Fibroblast of skin of scalp (primary cell): Measurements from ENCODE around the gene CLDN2. TPM values are rescaled to one million over a fixed set of nuclear protein-coding genes. Genes with fewer than 3 reads are reported as not detected.
"Not testable (repeated sequence)": the region's sequence is repeated elsewhere in the genome, so short reads cannot be mapped to it uniquely, and the experiment has no call there.

Experiments used
- DNase-seq: peaks from one replicate; pipeline ENCODE4 v3.0.0-alpha.2; 2013
- polyA plus RNA-seq, 2 experiments: library from polyadenylated mRNA; unstranded; fragments of 120-200 nt; gene quantifications; one replicate each; pipeline ENCODE4 v1.2.1, GENCODE V29; 2013; ENCODE audit not compliant: insufficient read length in 2 of 2

The CLDN2 gene
- polyA plus RNA-seq (2013, experiment 1 of 2; ENCODE audit: insufficient read length) = not detected
- polyA plus RNA-seq (2013, experiment 2 of 2; ENCODE audit: insufficient read length) = 0.22 TPM

DNA sequence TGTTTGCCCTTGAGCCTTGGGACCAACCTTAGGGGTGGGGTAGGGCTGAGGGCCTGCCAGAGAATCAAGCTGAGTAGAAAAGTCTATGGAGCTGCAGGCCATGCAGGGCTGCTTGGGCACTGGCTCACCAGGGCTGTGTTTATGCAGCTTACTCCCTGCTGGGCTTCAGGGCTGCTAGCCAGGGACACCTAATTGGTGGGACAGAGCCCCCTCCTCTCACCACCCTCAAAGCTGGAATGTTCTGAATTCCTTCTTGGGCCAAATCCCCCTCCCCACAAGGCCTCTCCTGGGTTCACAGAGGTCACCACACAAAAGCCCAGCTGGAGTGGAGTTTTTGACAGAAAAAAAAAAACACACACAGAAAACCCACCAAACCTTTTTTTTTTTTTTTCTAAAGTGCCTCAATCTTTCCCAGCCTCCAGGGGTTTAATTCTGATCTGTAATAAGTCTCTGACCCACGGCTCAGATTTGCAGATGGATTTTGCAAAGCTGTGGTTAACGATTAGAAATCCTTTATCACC lies at the start of gene CLDN2:
Gene CLDN2, plus strand, starts transcription at position 471 of the 521 bp plus-strand sequence. CDS start 7,827 bp downstream, outside the sequence.
- DNase-seq = peak; percentile 31

GRCh38 chrX:106872796-106873195 lies 47.4 kb upstream of the CLDN2 start:
- DNase-seq = not testable (repeated sequence)

GRCh38 chrX:106874075-106874474 lies 46.1 kb upstream of the CLDN2 start:
- DNase-seq = peak; percentile 21

DNA sequence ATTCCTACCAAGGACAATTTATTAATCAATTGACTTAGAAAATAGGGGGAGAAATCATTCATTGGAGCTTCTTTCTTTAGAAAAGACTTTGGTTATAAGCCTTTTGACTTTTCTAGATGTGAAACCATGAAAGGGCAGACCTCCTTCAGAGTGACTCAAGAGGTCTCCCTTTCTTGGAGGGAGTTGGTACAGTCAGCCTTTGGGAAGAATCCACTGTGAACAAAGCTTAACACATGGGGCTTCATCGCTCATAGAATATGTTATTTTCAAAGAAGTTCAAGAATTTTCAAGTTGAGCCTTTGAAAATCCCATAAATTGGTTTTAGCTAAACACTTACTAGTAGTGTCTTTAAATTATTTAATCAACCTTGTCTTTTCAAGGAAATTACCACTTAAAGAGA lies 45.1 kb upstream of the CLDN2 start:
- DNase-seq = no peak

- no peak for DNase-seq
Measured at GRCh38 chrX:106889468-106889867, 30.7 kb upstream of the CLDN2 start.

- DNase-seq = no peak
Measured at GRCh38 chrX:106891762-106892460, 28.3 kb upstream of the CLDN2 start.

- peak; percentile 68 for DNase-seq
Measured at GRCh38 chrX:106894392-106894909, 25.8 kb upstream of the CLDN2 start.

DNA sequence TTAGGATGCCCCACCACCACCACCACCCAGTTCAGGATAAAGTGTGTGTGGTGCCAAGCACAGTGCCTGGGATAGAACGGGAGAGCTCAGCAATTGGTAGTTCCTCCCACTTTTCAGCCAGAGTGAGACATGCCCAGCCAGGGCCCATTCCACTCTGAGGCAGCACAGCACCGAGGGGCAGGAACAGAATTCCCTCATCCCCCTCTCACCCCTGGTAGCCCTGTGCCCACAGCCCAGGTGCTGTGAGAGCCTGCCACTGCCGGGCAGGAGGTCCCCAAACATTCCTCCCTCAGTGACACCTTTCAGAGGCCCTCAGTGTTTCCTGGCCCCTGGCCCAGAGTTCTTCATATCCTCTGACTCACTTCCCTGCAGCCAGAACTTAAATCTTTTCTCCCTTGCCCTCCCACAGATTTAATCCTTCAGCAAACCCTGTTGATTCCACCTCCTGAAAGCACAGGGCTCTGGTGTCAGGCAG lies 25.2 kb upstream of the CLDN2 start:
- DNase-seq = peak; percentile 68

GRCh38 chrX:106897259-106897658 lies 22.9 kb upstream of the CLDN2 start:
- DNase-seq = peak; percentile 41

DNA sequence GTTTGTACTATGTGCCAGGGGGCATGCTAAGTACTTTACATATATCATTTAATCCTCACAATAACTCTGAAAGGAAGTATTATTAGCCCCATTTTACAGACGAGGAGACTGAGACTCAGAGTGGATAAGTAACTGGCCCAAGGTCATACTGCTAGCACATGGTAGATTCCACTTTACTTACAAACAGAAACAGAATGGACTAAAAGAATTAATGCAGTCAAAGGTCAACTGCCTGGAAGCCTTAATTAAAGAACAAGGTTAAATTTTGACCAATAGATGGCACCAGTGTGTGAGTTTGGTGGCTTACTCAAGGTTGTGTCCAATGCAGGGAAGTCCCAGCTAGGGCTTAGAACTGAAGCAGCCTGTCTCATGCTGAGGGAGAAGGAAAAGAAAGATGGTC lies 21.7 kb upstream of the CLDN2 start:
- peak; percentile 51 for DNase-seq

GRCh38 chrX:106899276-106899675 lies 20.9 kb upstream of the CLDN2 start:
- DNase-seq = no peak

DNA sequence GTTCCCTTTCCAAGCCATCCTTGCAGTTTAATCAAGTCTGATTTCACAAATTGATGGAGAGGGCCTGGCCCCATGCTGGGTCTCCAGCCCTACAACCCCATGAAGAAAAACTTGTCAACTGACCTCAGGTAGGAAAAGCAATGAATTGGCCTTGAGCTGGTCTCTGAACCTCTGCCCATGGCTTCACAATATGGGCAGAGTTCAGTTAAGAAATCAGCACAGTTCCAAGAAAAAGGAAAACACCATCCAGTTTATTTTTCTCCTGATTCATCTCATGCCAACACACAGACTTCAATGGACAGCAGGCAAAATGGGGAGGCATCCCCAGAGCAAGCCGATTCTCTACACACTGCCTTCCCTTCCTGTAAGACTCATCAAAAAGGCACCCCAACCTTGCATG lies 20.4 kb upstream of the CLDN2 start:
- DNase-seq = no peak

DNA sequence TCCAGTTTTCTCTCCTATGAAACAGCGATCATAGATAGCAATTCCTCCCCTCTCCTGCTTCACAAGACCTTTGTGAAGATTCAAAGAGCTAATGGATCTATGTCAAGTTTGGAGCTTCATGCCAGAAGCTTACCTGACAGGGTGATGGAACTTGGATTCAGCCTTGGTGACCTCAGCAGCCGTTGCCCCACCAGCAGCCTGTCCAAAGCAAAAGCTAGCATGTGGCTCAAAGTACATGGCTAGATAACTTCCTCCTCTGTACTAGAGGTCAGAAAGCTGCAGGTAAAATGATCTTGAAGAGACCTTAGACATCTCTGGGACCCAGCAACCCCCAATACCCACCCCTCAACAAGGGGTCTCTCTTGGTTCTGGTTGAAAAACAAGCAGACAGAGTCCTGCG lies 18.9 kb upstream of the CLDN2 start:
- no peak for DNase-seq

GRCh38 chrX:106901781-106902219 lies 18.4 kb upstream of the CLDN2 start:
- DNase-seq = no peak

DNA sequence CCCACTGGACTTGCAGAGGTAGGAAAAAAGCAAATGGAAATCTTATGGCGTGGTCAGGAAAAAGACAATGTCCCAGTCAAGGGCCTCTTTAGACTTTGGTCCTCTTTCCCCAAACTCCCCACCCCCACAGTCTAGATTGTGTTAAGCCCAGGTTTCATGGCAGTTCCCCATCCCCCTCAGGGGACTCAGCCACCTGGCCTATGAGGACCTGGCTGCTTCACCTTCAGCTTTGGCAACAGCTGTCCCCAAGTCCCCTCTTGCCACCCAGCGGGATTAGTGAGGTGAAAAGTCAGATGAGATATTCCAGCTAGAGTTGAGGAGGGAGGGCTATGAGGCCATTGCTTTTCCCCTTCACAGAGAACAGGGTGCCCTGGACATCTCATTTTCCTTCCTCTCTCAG lies 17.5 kb upstream of the CLDN2 start:
- DNase-seq = no peak

DNA sequence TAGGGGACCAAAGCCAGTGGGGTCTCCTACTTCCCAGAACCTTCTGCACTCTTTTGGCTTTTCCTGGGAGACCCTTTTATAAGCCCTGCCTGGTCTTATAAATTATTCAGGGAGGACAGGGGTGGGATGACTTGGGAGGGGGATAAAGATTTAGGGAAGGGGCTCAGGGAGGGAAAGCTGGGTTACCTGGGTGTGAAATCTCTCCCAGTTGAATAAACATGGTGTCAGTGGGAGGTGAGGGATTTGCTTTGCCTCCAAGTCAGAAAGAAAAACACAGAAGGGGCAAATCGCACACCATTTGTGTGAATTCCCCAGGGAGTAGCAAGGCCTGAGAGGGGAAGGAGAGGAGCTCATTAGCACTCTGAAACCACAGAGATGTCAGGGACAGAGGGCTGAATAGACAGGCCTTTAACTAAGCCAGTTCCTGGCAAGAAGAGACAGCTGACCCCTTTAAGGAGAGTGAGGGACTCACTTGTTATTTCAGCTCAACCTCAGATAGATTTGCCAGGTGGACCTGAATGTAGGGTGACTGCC lies 16.8 kb upstream of the CLDN2 start, which contains the start of gene RIPPLY1:
Gene RIPPLY1, minus strand, starts transcription at position 51 of the 534 bp plus-strand sequence. CDS start 54 bp downstream, outside the sequence.
- DNase-seq = peak; percentile 11

DNA sequence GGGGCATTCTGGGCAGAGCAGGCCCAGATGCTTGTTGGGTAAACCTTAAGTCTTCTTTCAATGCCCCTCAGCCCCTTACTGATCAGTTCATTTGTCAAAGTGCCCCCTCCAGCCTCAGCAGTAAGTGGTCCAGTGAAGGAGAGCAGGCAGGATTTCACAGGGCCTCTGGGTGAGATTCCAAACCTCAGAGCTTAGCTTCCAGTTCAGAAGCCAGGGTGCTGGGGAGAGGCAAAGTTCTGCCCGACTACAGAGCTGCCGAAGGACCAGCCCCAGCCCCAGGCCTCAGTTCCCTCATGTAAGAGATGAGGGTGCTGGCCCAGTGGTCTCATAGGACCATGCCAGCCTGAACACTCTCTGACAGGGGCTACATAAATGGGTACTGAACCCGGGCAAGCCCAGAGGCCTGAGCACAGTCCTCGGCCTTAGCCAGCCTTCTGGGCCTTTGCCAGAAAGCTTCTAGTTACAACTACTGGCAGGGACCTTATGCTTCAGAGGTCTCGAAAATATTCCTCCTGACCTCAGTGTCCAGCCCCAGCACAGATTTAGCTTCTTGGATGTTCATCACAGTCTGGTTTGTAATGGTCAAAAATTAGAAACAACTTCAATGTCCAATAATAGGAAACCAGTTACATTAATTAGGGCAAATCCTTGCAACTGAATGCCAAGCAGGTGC lies 16.2 kb upstream of the CLDN2 start:
- no peak for DNase-seq

- DNase-seq = no peak
Measured at GRCh38 chrX:106905064-106905708, 15.0 kb upstream of the CLDN2 start.

- no peak for DNase-seq
Measured at GRCh38 chrX:106906361-106906760, 13.8 kb upstream of the CLDN2 start.

DNA sequence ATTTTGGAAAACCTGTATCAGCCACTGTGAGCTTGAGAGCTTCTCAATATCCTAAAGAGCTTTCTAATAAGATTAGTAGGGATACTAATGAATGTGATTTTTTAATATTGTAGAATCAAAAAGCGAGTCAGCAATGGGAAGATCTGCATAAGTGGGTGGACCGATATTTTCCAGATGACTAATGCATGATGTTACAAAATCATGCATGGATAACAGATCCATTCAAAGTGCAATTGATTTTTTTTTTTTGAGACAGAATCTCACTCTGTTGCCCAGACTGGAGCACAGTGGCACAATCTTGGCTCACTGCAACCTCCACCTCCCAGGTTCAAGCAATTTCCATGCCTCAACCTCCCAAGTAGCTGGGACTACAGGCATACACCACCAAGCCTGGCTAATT lies 7.3 kb upstream of the CLDN2 start:
- no peak for DNase-seq

- peak; percentile 58 for DNase-seq
Measured at GRCh38 chrX:106917830-106918500, 2.2 kb upstream of the CLDN2 start.

GRCh38 chrX:106921637-106922036 lies 1.4 kb downstream of the CLDN2 start:
- no peak for DNase-seq
